ENCODE results near the gene HSD17B2.

The HSD17B2 gene

DNA sequence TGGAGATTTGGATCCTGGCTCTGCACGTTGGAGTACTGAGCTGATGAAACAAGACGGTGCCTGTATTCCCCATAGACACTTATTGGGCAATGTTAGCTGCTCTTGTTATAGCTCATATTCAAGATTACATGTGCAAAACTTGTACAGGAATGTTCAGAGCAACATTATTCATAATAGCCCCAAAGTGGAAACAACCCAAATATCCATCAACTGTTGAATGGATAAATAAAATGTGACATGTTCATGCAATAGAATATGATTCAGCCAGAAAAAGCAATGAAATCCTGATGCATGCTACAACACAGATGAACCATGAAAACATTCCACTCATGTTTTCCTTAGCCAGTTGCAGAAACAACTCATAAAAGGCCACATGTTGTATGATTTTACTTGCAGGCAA is 18.1 kb upstream of the HSD17B2 start:
- TF ChIP-seq SPI1 (IDR thresholded peaks at IDR 0.05; ENCODE audit: borderline replicate concordance, low read depth) (no peak), GABPA (IDR thresholded peaks at IDR 0.05; ENCODE audit: low read depth) (no peak), POLR2AphosphoS5 (IDR thresholded peaks at IDR 0.05; ENCODE audit: low read depth) (no peak)
- TF ChIP-seq, protein P1, sequence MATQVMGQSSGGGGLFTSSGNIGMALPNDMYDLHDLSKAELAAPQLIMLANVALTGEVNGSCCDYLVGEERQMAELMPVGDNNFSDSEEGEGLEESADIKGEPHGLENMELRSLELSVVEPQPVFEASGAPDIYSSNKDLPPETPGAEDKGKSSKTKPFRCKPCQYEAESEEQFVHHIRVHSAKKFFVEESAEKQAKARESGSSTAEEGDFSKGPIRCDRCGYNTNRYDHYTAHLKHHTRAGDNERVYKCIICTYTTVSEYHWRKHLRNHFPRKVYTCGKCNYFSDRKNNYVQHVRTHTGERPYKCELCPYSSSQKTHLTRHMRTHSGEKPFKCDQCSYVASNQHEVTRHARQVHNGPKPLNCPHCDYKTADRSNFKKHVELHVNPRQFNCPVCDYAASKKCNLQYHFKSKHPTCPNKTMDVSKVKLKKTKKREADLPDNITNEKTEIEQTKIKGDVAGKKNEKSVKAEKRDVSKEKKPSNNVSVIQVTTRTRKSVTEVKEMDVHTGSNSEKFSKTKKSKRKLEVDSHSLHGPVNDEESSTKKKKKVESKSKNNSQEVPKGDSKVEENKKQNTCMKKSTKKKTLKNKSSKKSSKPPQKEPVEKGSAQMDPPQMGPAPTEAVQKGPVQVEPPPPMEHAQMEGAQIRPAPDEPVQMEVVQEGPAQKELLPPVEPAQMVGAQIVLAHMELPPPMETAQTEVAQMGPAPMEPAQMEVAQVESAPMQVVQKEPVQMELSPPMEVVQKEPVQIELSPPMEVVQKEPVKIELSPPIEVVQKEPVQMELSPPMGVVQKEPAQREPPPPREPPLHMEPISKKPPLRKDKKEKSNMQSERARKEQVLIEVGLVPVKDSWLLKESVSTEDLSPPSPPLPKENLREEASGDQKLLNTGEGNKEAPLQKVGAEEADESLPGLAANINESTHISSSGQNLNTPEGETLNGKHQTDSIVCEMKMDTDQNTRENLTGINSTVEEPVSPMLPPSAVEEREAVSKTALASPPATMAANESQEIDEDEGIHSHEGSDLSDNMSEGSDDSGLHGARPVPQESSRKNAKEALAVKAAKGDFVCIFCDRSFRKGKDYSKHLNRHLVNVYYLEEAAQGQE (IDR thresholded peaks at IDR 0.05; ENCODE audit: insufficient replicate concordance, low read depth) = no peak
- TF ChIP-seq, protein P2, sequence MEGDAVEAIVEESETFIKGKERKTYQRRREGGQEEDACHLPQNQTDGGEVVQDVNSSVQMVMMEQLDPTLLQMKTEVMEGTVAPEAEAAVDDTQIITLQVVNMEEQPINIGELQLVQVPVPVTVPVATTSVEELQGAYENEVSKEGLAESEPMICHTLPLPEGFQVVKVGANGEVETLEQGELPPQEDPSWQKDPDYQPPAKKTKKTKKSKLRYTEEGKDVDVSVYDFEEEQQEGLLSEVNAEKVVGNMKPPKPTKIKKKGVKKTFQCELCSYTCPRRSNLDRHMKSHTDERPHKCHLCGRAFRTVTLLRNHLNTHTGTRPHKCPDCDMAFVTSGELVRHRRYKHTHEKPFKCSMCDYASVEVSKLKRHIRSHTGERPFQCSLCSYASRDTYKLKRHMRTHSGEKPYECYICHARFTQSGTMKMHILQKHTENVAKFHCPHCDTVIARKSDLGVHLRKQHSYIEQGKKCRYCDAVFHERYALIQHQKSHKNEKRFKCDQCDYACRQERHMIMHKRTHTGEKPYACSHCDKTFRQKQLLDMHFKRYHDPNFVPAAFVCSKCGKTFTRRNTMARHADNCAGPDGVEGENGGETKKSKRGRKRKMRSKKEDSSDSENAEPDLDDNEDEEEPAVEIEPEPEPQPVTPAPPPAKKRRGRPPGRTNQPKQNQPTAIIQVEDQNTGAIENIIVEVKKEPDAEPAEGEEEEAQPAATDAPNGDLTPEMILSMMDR (IDR thresholded peaks at IDR 0.05; ENCODE audit: insufficient read depth, low read length) = no peak
- DNase-seq (ENCODE audit: low read depth in 1 of 2, low spot score in 1 of 2) = no peak

DNA sequence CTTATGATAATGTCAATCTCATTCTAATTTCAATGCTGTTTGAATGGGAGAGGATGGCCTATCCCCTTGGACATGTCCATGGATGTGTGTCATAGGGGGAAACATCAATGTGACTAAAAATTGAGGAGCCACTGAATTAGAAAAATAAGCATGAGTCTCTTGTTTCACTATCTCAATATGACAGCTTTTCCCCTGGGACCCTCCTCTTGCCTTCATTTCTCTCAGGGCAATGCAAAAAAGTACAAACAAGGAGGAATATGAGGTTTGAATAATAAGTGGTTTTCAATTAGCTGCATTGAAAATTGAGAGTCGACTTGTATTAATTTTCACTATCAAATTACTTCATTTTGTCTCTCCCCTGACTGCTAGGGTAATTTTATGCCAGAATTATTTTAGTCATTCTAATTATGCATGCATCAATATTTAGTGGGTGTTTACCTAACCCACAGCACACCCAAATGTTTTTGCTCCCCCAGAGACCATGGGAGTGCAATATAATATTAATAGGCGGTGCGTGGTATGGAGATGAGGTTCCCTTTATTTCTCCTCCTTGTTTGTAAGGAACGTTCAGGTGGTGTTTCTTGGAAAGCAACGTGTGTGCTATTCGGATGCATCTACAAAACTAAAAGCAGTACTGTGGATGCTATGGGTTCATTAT is 17.0 kb upstream of the HSD17B2 start:
- TF ChIP-seq GABPA (IDR thresholded peaks at IDR 0.05; ENCODE audit: low read depth) = no peak
- TF ChIP-seq, protein P2 (IDR thresholded peaks at IDR 0.05; ENCODE audit: insufficient read depth, low read length) = no peak
- TF ChIP-seq POLR2AphosphoS5 (IDR thresholded peaks at IDR 0.05; ENCODE audit: low read depth) = no peak
- TF ChIP-seq SPI1 (IDR thresholded peaks at IDR 0.05; ENCODE audit: borderline replicate concordance, low read depth) = no peak
- TF ChIP-seq, protein P1 (IDR thresholded peaks at IDR 0.05; ENCODE audit: insufficient replicate concordance, low read depth) = no peak
- Histone ChIP-seq H3K27ac (replicated peaks) (no peak overlapping the region), H3K4me3 (replicated peaks; ENCODE audit: insufficient read depth, low read length) (no peak overlapping the region), H3K27me3 (ENCODE audit: insufficient read depth, poor library complexity, severe bottlenecking) (peaks cover 10% of the 10 kb centered on the region)
- no peak for DNase-seq (ENCODE audit: low read depth in 1 of 2, low spot score in 1 of 2)

More for the DNA sequence above, 18.1 kb upstream of the HSD17B2 start:
- Histone ChIP-seq H3K4me3 (replicated peaks; ENCODE audit: insufficient read depth, low read length) (no peak overlapping the region), H3K27me3 (ENCODE audit: insufficient read depth, poor library complexity, severe bottlenecking) (peaks cover 11% of the 10 kb centered on the region), H3K27ac (replicated peaks) (no peak overlapping the region)

DNA sequence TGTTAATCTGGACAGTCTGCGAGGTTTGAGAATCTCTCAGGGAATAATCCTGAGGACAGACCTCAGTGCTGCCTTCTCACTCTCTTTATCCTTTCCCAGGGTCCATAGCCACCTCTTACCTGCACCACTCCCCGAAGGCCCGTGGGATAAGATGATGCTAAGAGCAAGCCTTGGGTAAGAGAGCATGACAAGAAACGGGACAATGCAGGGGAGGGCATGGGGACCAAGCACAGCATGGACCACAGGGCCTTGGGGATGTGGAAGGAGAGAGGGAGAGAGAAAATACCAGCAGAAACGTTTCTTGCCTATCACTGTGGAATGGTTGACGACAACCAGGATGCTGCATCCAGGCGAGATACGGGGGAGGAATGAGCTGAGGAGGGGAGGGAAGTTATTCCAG is 15.5 kb upstream of the HSD17B2 start:
- no peak overlapping the region for H3K27ac ChIP-seq (replicated peaks)
- TF ChIP-seq, protein P1 (IDR thresholded peaks at IDR 0.05; ENCODE audit: insufficient replicate concordance, low read depth) = no peak
- TF ChIP-seq GABPA (IDR thresholded peaks at IDR 0.05; ENCODE audit: low read depth) = no peak
- no peak for TF ChIP-seq POLR2AphosphoS5 (IDR thresholded peaks at IDR 0.05; ENCODE audit: low read depth)
- no peak for TF ChIP-seq SPI1 (IDR thresholded peaks at IDR 0.05; ENCODE audit: borderline replicate concordance, low read depth)
- TF ChIP-seq, protein P2 (IDR thresholded peaks at IDR 0.05; ENCODE audit: insufficient read depth, low read length) = no peak
- peaks cover 10% of the 10 kb centered on the region for H3K27me3 ChIP-seq (ENCODE audit: insufficient read depth, poor library complexity, severe bottlenecking)
- no peak overlapping the region for H3K4me3 ChIP-seq (replicated peaks; ENCODE audit: insufficient read depth, low read length)
- no peak for DNase-seq (ENCODE audit: low read depth in 1 of 2, low spot score in 1 of 2)
